HCT116 (cell line): ENCODE results near the gene SMIM34.
"Not testable (repeated sequence)": the region's sequence is repeated elsewhere in the genome, so short reads cannot be mapped to it uniquely, and the experiment has no call there.

Experiments used
- EGR1 ChIP-seq: IDR thresholded peaks from 2 replicates; pipeline ENCODE4 v1.6.1; 2012; ENCODE audit warnings: low read depth
- JUND ChIP-seq: IDR thresholded peaks from 2 replicates; pipeline ENCODE4 v1.6.1; 2012
- POLR2A ChIP-seq: IDR thresholded peaks from 2 replicates; pipeline ENCODE4 v1.7.0; 2011; ENCODE audit warnings: borderline replicate concordance; ENCODE audit not compliant: insufficient read depth, insufficient read length; ENCODE audit errors: extremely low read depth
- RAD21 ChIP-seq: IDR thresholded peaks from 2 replicates; pipeline ENCODE4 v1.6.1; 2012; ENCODE audit warnings: low read depth, mild to moderate bottlenecking
- TCF7L2 ChIP-seq: IDR thresholded peaks from 2 replicates; pipeline ENCODE4 v1.7.0; 2011; ENCODE audit warnings: borderline replicate concordance, inconsistent platforms; ENCODE audit not compliant: insufficient read depth, insufficient read length; ENCODE audit errors: extremely low read depth
- ZFX ChIP-seq: fragments of 450-650 bp; IDR thresholded peaks from 2 replicates; pipeline ENCODE4 v1.6.1; 2017
- TF ChIP-seq, protein P1 (sequence below), 3 experiments: fragments of 200-600 bp in 1 of 3; sonication (generic) in 1 of 3; IDR thresholded peaks in 2 of 3; conservative IDR thresholded peaks in 1 of 3; 2 replicates each; pipeline ENCODE4 v1.5.1; 2012 to 2017; ENCODE audit warnings: low read depth in 2 of 3, low read length in 2 of 3, antibody characterized with exemption in 1 of 3, borderline replicate concordance in 1 of 3, control low read depth in 1 of 3, mild to moderate bottlenecking in 1 of 3, mixed read lengths in 1 of 3, mixed run types in 1 of 3, moderate library complexity in 1 of 3; ENCODE audit not compliant: insufficient read depth in 1 of 3
- TF ChIP-seq, protein P2 (sequence below): IDR thresholded peaks from 2 replicates; pipeline ENCODE4 v1.6.1; 2011; ENCODE audit warnings: mild to moderate bottlenecking, low read length, moderate library complexity; ENCODE audit not compliant: insufficient replicate concordance; ENCODE audit errors: extremely low read depth
- TF ChIP-seq, protein P3 (sequence below): IDR thresholded peaks from 2 replicates; pipeline ENCODE4 v1.6.1; 2012

DNA sequence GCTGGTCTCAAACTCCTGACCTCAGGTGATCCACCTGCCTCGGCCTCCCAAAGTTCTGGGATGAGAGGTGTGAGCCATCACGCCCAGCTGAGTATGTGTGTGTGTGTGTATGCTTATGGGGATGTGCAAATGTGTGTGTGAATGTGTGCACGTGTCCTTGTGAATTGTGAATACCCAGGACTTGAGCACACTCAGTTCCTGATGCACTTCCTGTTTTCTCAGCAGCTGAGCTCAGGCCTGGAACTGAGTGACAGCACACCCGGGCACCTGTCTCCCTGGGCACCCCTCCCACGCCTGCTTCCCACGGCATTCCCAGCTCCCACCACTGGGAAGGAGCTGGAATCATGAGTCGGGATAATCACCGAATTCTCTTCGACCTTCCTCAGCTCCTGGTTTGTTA, 16.5 kb downstream of the SMIM34 start:
- not testable (repeated sequence) for TF ChIP-seq TCF7L2, JUND, ZFX, EGR1, RAD21, POLR2A
- TF ChIP-seq, protein P1, sequence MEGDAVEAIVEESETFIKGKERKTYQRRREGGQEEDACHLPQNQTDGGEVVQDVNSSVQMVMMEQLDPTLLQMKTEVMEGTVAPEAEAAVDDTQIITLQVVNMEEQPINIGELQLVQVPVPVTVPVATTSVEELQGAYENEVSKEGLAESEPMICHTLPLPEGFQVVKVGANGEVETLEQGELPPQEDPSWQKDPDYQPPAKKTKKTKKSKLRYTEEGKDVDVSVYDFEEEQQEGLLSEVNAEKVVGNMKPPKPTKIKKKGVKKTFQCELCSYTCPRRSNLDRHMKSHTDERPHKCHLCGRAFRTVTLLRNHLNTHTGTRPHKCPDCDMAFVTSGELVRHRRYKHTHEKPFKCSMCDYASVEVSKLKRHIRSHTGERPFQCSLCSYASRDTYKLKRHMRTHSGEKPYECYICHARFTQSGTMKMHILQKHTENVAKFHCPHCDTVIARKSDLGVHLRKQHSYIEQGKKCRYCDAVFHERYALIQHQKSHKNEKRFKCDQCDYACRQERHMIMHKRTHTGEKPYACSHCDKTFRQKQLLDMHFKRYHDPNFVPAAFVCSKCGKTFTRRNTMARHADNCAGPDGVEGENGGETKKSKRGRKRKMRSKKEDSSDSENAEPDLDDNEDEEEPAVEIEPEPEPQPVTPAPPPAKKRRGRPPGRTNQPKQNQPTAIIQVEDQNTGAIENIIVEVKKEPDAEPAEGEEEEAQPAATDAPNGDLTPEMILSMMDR (IDR thresholded peaks at IDR 0.05 in 2 of 3, conservative IDR thresholded peaks at IDR 0.05 in 1 of 3; ENCODE audit: borderline replicate concordance in 1 of 3, insufficient read depth in 1 of 3, low read depth in 2 of 3, low read length in 2 of 3): not testable (repeated sequence)
- TF ChIP-seq, protein P2, sequence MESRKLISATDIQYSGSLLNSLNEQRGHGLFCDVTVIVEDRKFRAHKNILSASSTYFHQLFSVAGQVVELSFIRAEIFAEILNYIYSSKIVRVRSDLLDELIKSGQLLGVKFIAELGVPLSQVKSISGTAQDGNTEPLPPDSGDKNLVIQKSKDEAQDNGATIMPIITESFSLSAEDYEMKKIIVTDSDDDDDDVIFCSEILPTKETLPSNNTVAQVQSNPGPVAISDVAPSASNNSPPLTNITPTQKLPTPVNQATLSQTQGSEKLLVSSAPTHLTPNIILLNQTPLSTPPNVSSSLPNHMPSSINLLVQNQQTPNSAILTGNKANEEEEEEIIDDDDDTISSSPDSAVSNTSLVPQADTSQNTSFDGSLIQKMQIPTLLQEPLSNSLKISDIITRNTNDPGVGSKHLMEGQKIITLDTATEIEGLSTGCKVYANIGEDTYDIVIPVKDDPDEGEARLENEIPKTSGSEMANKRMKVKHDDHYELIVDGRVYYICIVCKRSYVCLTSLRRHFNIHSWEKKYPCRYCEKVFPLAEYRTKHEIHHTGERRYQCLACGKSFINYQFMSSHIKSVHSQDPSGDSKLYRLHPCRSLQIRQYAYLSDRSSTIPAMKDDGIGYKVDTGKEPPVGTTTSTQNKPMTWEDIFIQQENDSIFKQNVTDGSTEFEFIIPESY: not testable (repeated sequence)
- TF ChIP-seq, protein P3, sequence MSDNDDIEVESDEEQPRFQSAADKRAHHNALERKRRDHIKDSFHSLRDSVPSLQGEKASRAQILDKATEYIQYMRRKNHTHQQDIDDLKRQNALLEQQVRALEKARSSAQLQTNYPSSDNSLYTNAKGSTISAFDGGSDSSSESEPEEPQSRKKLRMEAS: not testable (repeated sequence)
